Astrocyte (in vitro differentiated cells and primary cell): Measurements from ENCODE around the gene MYO1E. TPM values are rescaled to one million over a fixed set of nuclear protein-coding genes. Genes with fewer than 3 reads are reported as not detected.

Experiments
- DNase-seq: peaks from one replicate; pipeline ENCODE4 v3.0.0-alpha.2; 2010; ENCODE audit warnings: low read depth
- FAIRE-seq: peaks from 2 replicates; lab custom pipeline; 2011; peaks lifted over from hg19 to GRCh38; lab: Jason Lieb, UNC
- H2AFZ ChIP-seq: 2 replicates; pipeline ENCODE4 v1.6.0; 2012; ENCODE audit warnings: low read depth, low read length, inconsistent platforms
- H3K27ac ChIP-seq: 2 replicates; pipeline ENCODE4 v1.5.1; 2011; ENCODE audit warnings: low read depth, low read length, inconsistent platforms
- H3K27me3 ChIP-seq: 2 replicates; pipeline ENCODE4 v1.6.0; 2011; ENCODE audit warnings: low read length, inconsistent platforms; ENCODE audit not compliant: insufficient read depth
- H3K36me3 ChIP-seq: 2 replicates; pipeline ENCODE4 v1.5.1; 2011; ENCODE audit warnings: low read length, inconsistent platforms; ENCODE audit not compliant: insufficient read depth
- H3K4me1 ChIP-seq: 2 replicates; pipeline ENCODE4 v1.5.1; 2011; ENCODE audit warnings: low read length, inconsistent platforms; ENCODE audit not compliant: insufficient read depth
- H3K4me2 ChIP-seq: 2 replicates; pipeline ENCODE4 v1.6.0; 2012; ENCODE audit warnings: low read length, inconsistent platforms
- H3K4me3 ChIP-seq: 2 replicates; pipeline ENCODE4 v1.5.1; 2011; ENCODE audit warnings: low read depth, mild to moderate bottlenecking, low read length, inconsistent platforms; ENCODE audit not compliant: insufficient read depth
- H3K79me2 ChIP-seq: 2 replicates; pipeline ENCODE4 v1.6.0; 2012; ENCODE audit warnings: mild to moderate bottlenecking, low read length, inconsistent platforms; ENCODE audit not compliant: insufficient read depth
- H3K9ac ChIP-seq: 2 replicates; pipeline ENCODE4 v1.6.0; 2012; ENCODE audit warnings: mild to moderate bottlenecking, low read length, inconsistent platforms
- H3K9me3 ChIP-seq: 2 replicates; pipeline ENCODE4 v1.5.1; 2012; ENCODE audit warnings: low read depth, mild to moderate bottlenecking, low read length, inconsistent platforms; ENCODE audit not compliant: insufficient read depth
- H4K20me1 ChIP-seq: 2 replicates; pipeline ENCODE4 v1.6.0; 2012; ENCODE audit warnings: low read length, inconsistent platforms; ENCODE audit not compliant: insufficient read depth
- H3K27ac Mint-ChIP-seq: one replicate; pipeline ENCODE4 v1.8.0; 2021; ENCODE audit warnings: mild to moderate bottlenecking, mixed read lengths; ENCODE audit not compliant: unreplicated experiment
- H3K27me3 Mint-ChIP-seq: one replicate; pipeline ENCODE4 v1.8.0; 2021; ENCODE audit warnings: low read depth, mixed read lengths; ENCODE audit not compliant: unreplicated experiment
- H3K36me3 Mint-ChIP-seq: one replicate; pipeline ENCODE4 v1.8.0; 2021; ENCODE audit warnings: low read depth, mixed read lengths; ENCODE audit not compliant: unreplicated experiment
- H3K4me1 Mint-ChIP-seq: one replicate; pipeline ENCODE4 v1.8.0; 2021; ENCODE audit warnings: low read depth, mixed read lengths; ENCODE audit not compliant: unreplicated experiment
- H3K4me3 Mint-ChIP-seq: one replicate; pipeline ENCODE4 v1.8.0; 2021; ENCODE audit warnings: mild to moderate bottlenecking, moderate library complexity, mixed read lengths; ENCODE audit not compliant: unreplicated experiment
- H3K9me3 Mint-ChIP-seq: one replicate; pipeline ENCODE4 v1.8.0; 2021; ENCODE audit warnings: mild to moderate bottlenecking, mixed read lengths; ENCODE audit not compliant: unreplicated experiment
- CTCF ChIP-seq: IDR thresholded peaks from 2 replicates; pipeline ENCODE4 v1.5.1; 2011; ENCODE audit warnings: low read depth, mild to moderate bottlenecking, inconsistent platforms, low read length, moderate library complexity; ENCODE audit not compliant: insufficient read depth
- EZH2 ChIP-seq: IDR thresholded peaks from 2 replicates; pipeline ENCODE4 v1.6.1; 2012; ENCODE audit warnings: mild to moderate bottlenecking, low read length, inconsistent platforms; ENCODE audit not compliant: insufficient read depth
- total RNA-seq: library from RNA; stranded (reverse); gene quantifications from 2 replicates; pipeline ENCODE4 v1.2.1, GENCODE V29; 2021

Gene MYO1E
- total RNA-seq, 1 donor from 2014 or later = 227 TPM

GRCh38 chr15:59205839-59206622, 166.6 kb downstream of the MYO1E start:
- Mint-ChIP-seq H3K27me3 (no peaks in the 10 kb centered on the region), H3K9me3 (no peaks in the 10 kb centered on the region), H3K4me1 (no peaks in the 10 kb centered on the region), H3K36me3 (peaks cover 38% of the 10 kb centered on the region), H3K27ac (no peak overlapping the region), H3K4me3 (no peak overlapping the region)
- Histone ChIP-seq H4K20me1 (no peaks in the 10 kb centered on the region), H3K4me1 (no peaks in the 10 kb centered on the region), H3K4me3 (no peak overlapping the region), H3K4me2 (no peak overlapping the region), H3K79me2 (no peaks in the 10 kb centered on the region), H3K9me3 (no peaks in the 10 kb centered on the region), H3K36me3 (peaks cover 58% of the 10 kb centered on the region), H3K9ac (no peak overlapping the region), H2AFZ (no peak overlapping the region), H3K27me3 (no peaks in the 10 kb centered on the region), H3K27ac (no peak overlapping the region)
- FAIRE-seq (no peak), DNase-seq (no peak)
- TF ChIP-seq CTCF (no peak), EZH2 (no peak)

GRCh38 chr15:59203657-59204056, 169.0 kb downstream of the MYO1E start:
- no peak overlapping the region for H3K9ac ChIP-seq
- H3K4me3 ChIP-seq = no peak overlapping the region
- H2AFZ ChIP-seq = no peak overlapping the region
- no peaks in the 10 kb centered on the region for H3K27me3 ChIP-seq
- no peaks in the 10 kb centered on the region for H3K9me3 ChIP-seq
- no peak overlapping the region for H3K27ac ChIP-seq
- H4K20me1 ChIP-seq = no peaks in the 10 kb centered on the region
- no peak overlapping the region for H3K4me3 Mint-ChIP-seq
- no peak for FAIRE-seq
- TF ChIP-seq EZH2 (no peak), CTCF (no peak)
- peaks cover 49% of the 10 kb centered on the region for H3K36me3 ChIP-seq
- H3K27ac Mint-ChIP-seq = no peak overlapping the region
- H3K9me3 Mint-ChIP-seq = no peaks in the 10 kb centered on the region
- H3K36me3 Mint-ChIP-seq = peaks cover 35% of the 10 kb centered on the region
- no peak overlapping the region for H3K4me2 ChIP-seq
- peaks cover 11% of the 10 kb centered on the region for H3K4me1 ChIP-seq
- peaks cover 10% of the 10 kb centered on the region for H3K4me1 Mint-ChIP-seq
- no peaks in the 10 kb centered on the region for H3K27me3 Mint-ChIP-seq
- DNase-seq = no peak
- H3K79me2 ChIP-seq = no peaks in the 10 kb centered on the region

GRCh38 chr15:59203008-59203407, 169.7 kb downstream of the MYO1E start:
- Histone ChIP-seq H4K20me1 (no peaks in the 10 kb centered on the region), H3K9me3 (no peaks in the 10 kb centered on the region), H3K36me3 (peaks cover 44% of the 10 kb centered on the region), H3K4me2 (no peak overlapping the region), H3K79me2 (no peaks in the 10 kb centered on the region), H2AFZ (no peak overlapping the region), H3K4me3 (no peak overlapping the region), H3K27ac (no peak overlapping the region), H3K27me3 (no peaks in the 10 kb centered on the region), H3K9ac (no peak overlapping the region), H3K4me1 (peaks cover 11% of the 10 kb centered on the region)
- Mint-ChIP-seq H3K27ac (no peak overlapping the region), H3K4me3 (no peak overlapping the region), H3K4me1 (peaks cover 10% of the 10 kb centered on the region), H3K27me3 (no peaks in the 10 kb centered on the region), H3K36me3 (peaks cover 35% of the 10 kb centered on the region), H3K9me3 (no peaks in the 10 kb centered on the region)
- DNase-seq (no peak), FAIRE-seq (no peak)
- TF ChIP-seq CTCF (no peak), EZH2 (no peak)
